CD4-positive, alpha-beta T cell treated with Interleukin-2 at 100 ng/mL for 4 hours (primary cell): ENCODE measurements around the gene SVIL.
"Not testable (repeated sequence)": the region's sequence is repeated elsewhere in the genome, so short reads cannot be mapped to it uniquely, and the experiment has no call there.

Source experiments
- DNase-seq: peaks from one replicate; pipeline ENCODE4 v3.0.0-alpha.2; 2020; ENCODE audit warnings: low spot score

SVIL gene

GRCh38 chr10:29451946-29452345 is 182.8 kb downstream of the SVIL start:
- no peak for DNase-seq

DNA sequence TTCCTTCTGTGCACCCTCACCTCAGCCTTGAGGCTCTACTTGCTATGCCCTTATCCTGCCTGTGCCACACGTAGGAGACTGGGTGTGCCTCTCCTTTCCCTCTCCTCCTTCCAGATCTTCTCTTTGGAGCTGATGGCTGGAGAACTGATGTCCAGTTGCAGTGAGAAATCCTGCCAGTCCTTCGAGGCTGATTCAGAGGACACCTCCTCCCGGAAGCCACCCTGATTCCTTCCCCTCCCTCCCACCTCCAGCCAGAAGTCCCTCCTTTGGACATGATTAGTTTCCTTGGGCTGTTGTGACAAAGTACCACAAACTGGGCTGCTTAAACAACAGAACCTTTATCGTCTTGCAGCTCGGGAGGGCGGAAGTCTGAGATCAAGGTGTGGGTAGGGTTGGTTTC is 184.4 kb downstream of the SVIL start:
- no peak for DNase-seq

- DNase-seq = peak; percentile 69
These were observed 185.8 kb downstream of the SVIL start for GRCh38 chr10:29448756-29449592.

GRCh38 chr10:29448125-29448524 is 186.6 kb downstream of the SVIL start:
- no peak for DNase-seq

DNA sequence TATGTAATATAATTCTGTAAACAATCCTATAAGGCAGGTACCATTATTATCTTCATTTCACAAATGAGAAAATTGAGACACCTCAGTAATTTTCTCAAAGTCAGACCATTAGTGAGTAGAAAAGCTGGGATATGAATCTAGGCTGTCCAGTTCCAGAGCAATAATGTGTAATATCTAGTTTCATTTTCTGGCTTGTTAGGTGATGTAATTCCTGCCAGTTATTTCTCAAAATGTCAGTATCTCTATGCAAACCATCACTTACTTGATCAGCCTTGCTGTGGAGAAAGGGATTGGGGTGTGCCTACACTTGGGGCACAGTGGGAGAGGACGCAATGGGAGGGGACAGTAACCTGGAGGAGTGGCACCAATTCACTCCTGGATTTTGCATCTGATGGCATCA is 188.4 kb downstream of the SVIL start:
- DNase-seq = no peak

- DNase-seq = no peak
These were observed 190.8 kb downstream of the SVIL start for GRCh38 chr10:29443745-29444523.

DNA sequence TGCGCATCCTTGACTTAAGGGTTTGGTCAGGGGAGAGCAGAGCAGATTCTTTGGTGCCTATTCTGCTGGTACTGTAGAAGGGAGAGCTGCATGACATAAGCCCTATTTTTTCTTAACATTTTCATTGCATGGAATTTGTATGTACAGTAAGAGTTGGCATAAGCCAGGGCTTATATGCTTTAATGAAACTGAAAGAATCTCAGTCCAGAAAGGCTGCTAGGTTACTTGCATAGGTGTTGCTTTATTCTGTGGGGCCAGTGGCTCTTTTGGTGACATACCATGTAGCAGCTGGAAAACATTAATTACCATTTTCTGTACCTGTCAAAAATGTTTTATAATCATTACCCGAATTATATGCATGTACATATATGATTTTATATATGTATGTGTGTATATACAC is 193.8 kb downstream of the SVIL start:
- no peak for DNase-seq

- not testable (repeated sequence) for DNase-seq
These were observed 195.8 kb downstream of the SVIL start for GRCh38 chr10:29439005-29439404.

- no peak for DNase-seq
These were observed 196.5 kb downstream of the SVIL start for GRCh38 chr10:29438271-29438670.

DNA sequence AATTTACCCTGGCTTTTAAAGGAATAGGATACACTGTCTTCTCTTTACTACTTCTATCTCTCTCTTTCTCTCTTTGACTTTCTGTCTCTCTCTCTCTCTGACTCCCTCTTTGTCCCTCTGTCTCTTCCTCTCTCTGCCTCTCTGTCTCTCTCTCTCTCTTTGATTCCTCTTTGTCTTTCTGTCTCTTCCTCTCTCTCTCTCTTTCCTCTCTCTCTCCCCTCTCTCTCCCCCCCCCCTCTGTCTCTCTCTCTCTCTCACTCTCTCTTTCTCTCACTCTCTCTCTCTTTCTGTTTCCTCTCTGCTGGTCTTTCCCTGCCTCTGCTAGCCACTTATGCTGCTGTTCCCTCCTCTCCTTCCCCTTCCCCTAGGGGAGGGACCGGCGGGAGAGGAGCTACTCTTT is 196.9 kb downstream of the SVIL start:
- DNase-seq = no peak

- DNase-seq = no peak
These were observed 198.8 kb downstream of the SVIL start for GRCh38 chr10:29435809-29436501.

DNA sequence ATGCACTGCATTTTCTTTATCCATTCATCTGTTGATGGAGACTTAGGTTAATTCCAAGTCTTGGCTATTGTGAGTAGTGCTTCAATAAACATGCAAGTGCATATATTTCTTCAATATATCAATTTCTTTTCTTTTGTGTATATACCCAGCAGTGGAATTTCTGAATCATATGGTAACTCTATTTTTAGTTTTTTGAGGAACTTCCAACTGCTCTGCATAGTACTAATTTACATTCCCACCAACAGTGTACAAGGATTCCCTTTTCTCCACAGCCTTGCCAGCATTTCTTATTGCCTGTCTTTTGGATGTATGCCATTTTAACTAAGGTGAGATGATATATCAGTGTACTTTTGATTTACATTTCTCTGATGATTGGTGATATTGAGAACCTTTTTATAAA is 200.7 kb downstream of the SVIL start:
- DNase-seq = no peak

DNA sequence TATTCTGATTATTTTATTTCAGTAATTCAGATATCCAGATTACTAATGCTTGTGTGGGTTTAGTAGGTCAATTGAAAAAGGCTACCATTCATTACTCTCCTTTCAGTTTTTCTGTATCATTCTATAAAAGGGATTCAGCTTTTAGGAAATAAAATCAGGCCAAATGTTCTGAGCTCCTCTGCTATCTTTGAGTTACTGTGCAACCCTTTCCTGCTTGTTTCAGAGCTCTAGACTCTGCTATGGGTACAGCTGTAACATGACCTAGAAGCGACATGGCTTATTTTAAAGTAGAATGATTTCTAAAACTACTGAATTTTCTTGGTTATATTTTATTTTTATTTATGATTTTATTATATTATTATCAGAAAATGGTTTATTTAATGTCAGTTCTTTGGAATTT is 203.1 kb downstream of the SVIL start:
- DNase-seq = no peak

DNA sequence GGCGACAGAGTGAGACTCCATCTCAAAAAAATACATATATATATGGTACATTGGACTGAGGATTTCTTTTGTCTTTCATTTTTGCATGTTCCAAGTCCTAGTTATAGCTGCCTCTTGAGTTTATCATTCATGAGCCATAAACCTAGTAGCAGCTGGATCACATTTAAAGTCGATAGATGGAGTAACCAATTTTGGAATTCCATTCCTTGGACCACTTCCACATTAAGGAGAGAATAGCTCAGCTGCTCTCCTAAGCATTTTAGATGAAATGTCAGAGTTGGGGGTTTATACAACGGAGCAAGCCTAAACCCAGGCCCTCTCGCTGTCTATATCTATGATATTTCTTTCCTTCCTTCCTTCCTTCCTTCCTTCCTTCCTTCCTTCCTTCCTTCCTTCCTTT is 204.7 kb downstream of the SVIL start:
- no peak for DNase-seq

DNA sequence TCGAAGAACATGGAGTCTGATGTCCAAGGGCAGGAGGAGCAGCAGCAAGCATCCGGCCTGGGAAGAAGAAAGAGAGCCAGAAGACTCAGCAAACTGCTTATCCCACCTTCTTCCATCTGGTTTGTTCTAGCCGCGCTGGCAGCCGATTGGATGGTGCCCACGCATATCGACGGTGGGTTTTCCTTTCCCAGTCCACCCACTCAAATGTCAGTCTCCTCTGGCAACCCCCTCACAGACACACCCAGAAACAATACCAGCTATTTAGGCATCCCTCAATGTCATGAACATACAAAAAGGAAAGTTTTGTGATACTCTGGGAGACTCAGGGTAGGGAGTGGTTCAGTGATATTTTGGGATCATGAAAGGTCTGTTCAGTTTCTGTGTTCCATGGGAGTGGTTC is 206.3 kb downstream of the SVIL start:
- no peak for DNase-seq

GRCh38 chr10:29427667-29428066 is 207.1 kb downstream of the SVIL start:
- DNase-seq = no peak

DNA sequence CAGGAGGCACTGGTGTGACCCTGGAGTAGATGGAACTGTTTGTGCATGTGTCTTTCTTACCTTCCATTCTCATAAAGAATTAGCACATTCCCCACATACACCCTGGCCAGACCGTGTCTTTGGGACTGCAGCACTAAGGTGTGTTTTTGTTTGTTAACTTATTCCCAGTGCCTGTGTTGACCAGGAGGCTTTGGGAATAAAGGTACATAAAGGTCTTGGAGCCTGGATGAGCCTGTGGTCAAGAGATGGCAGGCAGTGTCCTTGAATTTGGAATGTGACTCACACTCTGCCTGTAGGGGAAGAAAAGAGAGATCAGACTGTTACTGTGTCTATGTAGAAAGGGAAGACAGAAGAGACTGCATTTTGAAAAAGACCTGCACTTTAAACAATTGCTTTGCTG is 208.4 kb downstream of the SVIL start:
- no peak for DNase-seq

DNA sequence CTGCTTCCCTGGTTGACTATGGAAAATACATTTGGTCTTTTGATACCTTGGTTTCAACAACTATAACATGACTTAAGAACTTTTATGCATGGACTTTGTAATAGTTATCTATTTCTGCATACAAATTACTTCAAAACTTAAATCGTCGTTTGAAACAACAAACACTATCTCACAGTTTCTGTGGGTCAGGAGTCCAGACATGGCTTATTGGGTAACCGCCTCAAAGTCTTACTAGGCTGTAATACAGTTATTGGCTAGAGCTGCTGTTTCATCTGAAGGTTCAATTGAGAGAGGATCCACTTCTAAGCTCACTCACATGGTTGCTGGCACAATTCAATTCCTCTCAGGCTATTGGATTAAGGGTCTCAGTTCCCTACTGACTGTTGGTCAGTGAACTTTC is 210.8 kb downstream of the SVIL start:
- no peak for DNase-seq

DNA sequence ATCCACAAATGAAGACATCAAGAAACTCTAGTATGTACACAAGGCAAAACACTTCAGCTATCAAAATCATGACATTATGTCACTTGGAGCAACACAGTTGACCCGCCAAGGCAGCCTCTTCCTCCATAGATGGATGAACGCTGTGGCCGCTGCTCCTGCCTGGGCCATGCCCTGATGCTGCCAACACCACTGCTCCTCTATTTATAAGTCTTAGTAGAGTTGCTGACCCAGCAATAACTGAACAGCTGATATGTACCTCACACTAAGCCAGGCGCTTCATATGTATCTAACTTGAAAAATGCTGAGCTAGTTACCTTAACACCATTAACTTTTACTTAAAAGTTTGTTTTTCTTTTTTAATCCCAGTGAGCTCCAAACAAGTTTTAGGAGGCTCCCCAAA is 214.0 kb downstream of the SVIL start:
- DNase-seq = no peak

DNA sequence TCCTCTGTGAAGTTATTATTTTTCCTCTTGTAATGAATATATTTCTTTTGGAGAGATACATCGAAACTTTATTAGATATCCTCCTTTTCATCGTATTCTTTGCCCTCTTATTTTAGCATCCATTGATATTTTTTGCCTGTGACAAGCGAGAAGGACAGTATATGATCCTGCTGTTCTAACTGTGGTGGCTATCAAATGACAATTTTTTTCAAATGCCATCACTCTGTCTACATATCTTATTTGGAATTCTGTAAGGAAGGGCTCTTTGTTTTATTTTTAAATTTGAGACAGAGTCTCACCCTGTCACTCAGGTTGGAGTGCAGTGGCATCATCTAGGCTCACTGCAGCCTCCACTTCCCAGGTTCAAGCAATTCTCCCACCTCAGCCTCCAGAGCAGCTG is 217.4 kb downstream of the SVIL start:
- no peak for DNase-seq

DNA sequence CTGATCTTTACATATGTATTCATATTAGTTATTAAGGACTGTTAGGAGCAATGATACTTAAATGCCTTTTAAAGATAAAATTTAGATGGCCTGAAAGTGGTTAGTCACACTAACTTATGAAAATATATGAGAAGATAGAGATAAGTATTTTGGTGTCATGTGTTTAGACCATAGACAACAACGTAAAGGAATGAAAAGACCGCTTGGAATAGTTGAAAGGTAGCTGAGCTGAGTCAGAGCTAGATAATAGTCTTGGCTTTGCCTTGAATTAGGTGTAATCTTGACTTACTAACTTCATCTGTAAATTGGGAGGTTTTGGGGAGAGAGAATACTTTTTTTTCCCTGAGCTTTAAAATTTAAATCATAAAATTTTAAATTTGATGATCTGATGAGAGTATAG is 218.9 kb downstream of the SVIL start:
- no peak for DNase-seq

GRCh38 chr10:29414501-29414900 is 220.3 kb downstream of the SVIL start:
- DNase-seq = no peak

DNA sequence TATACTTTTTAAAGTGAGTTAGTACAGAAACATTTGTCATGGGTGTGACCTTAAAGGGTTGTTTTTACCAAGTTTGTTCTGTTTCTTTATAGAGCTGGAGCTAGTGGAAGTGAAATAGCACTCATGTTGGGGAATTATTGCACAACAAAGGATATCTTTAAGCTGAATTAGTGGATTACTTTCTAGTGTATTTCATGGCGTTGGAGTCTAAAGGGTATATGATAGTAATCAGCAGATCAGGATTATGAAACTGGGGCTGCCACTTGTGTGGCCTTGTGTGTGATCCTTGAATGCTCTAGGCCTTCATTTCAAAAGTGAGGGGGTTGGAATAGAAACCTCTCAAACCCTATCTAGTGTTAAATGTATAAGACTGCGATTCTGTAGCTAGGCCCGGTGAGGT is 222.3 kb downstream of the SVIL start:
- DNase-seq = no peak
